GM18951 (cell line): ENCODE data around the gene PLEKHA6.
"Not testable (repeated sequence)": the region's sequence is repeated elsewhere in the genome, so short reads cannot be mapped to it uniquely, and the experiment has no call there.

Experiments used
- POLR2A ChIP-seq: IDR thresholded peaks from 4 replicates; pipeline ENCODE4 v1.6.1; 2011; ENCODE audit warnings: mild to moderate bottlenecking; ENCODE audit not compliant: insufficient read length, insufficient read depth; ENCODE audit errors: extremely low read depth
- in situ Hi-C: fragments of 300-500 bp; cut with MboI; formaldehyde crosslinking; loops from one replicate; pipeline ENCODE4 v1.12.0; 2022; ENCODE audit warnings: low sequenced_read_pairs, mixed read lengths, inconsistent platforms; ENCODE audit not compliant: unreplicated experiment

Gene PLEKHA6

GRCh38 chr1:204334455-204334854, 25.3 kb downstream of the PLEKHA6 start:
- TF ChIP-seq POLR2A = no peak
- in situ Hi-C loops = no loop called here

GRCh38 chr1:204333427-204333826, 26.3 kb downstream of the PLEKHA6 start:
- in situ Hi-C loops = no loop called here
- no peak for TF ChIP-seq POLR2A

GRCh38 chr1:204331847-204332487, 27.8 kb downstream of the PLEKHA6 start:
- in situ Hi-C loops = no loop called here

GRCh38 chr1:204331275-204331674, 28.5 kb downstream of the PLEKHA6 start:
- in situ Hi-C loops = no loop called here

More at GRCh38 chr1:204331847-204332487, 27.8 kb downstream of the PLEKHA6 start:
- no peak for TF ChIP-seq POLR2A

GRCh38 chr1:204327870-204328269, 31.9 kb downstream of the PLEKHA6 start:
- in situ Hi-C loops = not testable (repeated sequence)

More at GRCh38 chr1:204331275-204331674, 28.5 kb downstream of the PLEKHA6 start:
- no peak for TF ChIP-seq POLR2A

- no peak for TF ChIP-seq POLR2A
- in situ Hi-C loops = no loop called here
These were observed 32.4 kb downstream of the PLEKHA6 start for GRCh38 chr1:204327359-204327758.

GRCh38 chr1:204326771-204327300, 32.9 kb downstream of the PLEKHA6 start:
- in situ Hi-C loops = no loop called here
- TF ChIP-seq POLR2A = no peak

- in situ Hi-C loops = no loop called here
- TF ChIP-seq POLR2A = no peak
These were observed 33.8 kb downstream of the PLEKHA6 start for GRCh38 chr1:204325944-204326343.

- in situ Hi-C loops = no loop called here
- no peak for TF ChIP-seq POLR2A
These were observed 35.8 kb downstream of the PLEKHA6 start for GRCh38 chr1:204323887-204324286.

GRCh38 chr1:204322339-204322868, 37.3 kb downstream of the PLEKHA6 start:
- in situ Hi-C loops = no loop called here
- no peak for TF ChIP-seq POLR2A

DNA sequence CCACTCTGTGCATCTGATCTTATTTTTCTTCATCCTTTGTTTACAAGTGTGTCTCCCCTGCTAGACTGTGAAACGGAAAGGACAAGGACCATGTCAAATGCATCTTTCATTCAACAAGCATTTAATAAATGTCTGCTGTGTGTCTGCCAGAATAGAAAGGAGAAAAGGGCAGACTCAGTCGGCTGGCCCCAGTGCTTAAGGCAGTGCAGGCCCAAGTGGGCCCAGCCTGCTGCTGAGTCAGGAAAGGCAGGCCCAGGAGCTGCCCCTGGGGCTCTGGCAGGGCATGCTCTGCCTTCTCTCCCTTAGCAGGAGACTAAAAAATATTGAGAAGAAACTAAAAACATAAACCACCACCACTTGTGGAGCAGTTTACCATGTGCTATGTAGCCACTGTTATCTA, 38.1 kb downstream of the PLEKHA6 start:
- in situ Hi-C loops = no loop called here
- TF ChIP-seq POLR2A = no peak

- in situ Hi-C loops = no loop called here
- no peak for TF ChIP-seq POLR2A
These were observed 38.7 kb downstream of the PLEKHA6 start for GRCh38 chr1:204321051-204321450.

GRCh38 chr1:204320382-204320804, 39.3 kb downstream of the PLEKHA6 start:
- in situ Hi-C loops = no loop called here
- TF ChIP-seq POLR2A = no peak

DNA sequence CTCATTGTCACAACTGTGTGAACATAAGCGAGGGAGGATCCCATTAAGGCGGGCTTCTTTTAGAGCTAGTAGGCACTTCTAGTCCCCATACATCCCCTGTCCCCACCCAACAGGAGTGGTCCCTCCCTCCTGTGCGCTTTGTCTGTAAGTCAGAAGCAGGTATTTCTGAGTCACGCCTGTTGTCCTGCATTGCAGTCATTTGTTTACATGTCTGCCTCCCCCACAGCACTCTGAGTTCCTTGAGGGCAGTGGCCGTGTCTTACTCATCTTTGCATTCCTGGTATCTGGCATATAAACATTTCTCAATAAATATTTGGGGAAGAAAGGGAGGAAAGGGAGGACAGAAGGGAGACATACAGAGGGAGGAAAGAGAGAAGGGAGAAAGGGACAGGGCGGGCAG, 40.3 kb downstream of the PLEKHA6 start:
- in situ Hi-C loops = no loop called here
- no peak for TF ChIP-seq POLR2A
